ENCODE results near the gene BCDIN3D. TPM values are rescaled to one million over a fixed set of nuclear protein-coding genes. Genes with fewer than 3 reads are reported as not detected.

BCDIN3D gene
- total and polyA plus RNA-seq, 2 donors (not counting 3 experiments of a cell fraction or from before 2014, with no cell fraction given): 1.8 to 3.1 TPM

GRCh38 chr12:49865109-49865781 is 22.3 kb upstream of the BCDIN3D start:
- no peak overlapping the region for H2AFZ ChIP-seq (ENCODE audit: low read depth, low read length)
- DNase-seq (ENCODE audit: low read depth, low spot score): no peak
- intact Hi-C loops (cut with micrococcal nuclease) (loop anchor here (5.0 kb wide), 1 partner anchor 172 kb away; no protein-coding TSS in a partner anchor), dilution Hi-C loops (cut with MboI; ENCODE audit: extremely low pct_ligation_motif_present, low sequenced_read_pairs) (no loop called here)
- TF ChIP-seq FOS (IDR thresholded peaks at IDR 0.05; ENCODE audit: borderline replicate concordance, insufficient read depth, low read length) (no peak), POLR2A (IDR thresholded peaks at IDR 0.05; ENCODE audit: low read depth, low read length) (no peak), EZH2 (IDR thresholded peaks at IDR 0.05; ENCODE audit: borderline replicate concordance, low read depth, low read length, severe bottlenecking) (no peak), CTCF (IDR thresholded peaks at IDR 0.05; ENCODE audit: extremely low read depth in 1 of 2, insufficient read depth in 1 of 2, low read depth in 1 of 2, low read length in 2 of 2) (no peak), GATA2 (IDR thresholded peaks at IDR 0.05; ENCODE audit: insufficient read depth, insufficient read length, low read depth, low read length) (no peak), MYC (IDR thresholded peaks at IDR 0.05; ENCODE audit: low read depth, low read length) (no peak), MAX (IDR thresholded peaks at IDR 0.05; ENCODE audit: insufficient read depth, insufficient read length) (no peak)
- no peaks in the 10 kb centered on the region for H3K79me2 ChIP-seq (ENCODE audit: control insufficient read depth, insufficient read depth, low read length)
- H3K4me2 ChIP-seq (ENCODE audit: insufficient read depth, low read length): no peak overlapping the region
- CTCF ChIA-PET: interaction anchor here (0.6 to 7.9 kb wide), 14 partner anchors 14 to 205 kb away, joined by 3 to 183 read pairs (median 8); partner anchors contain the start of gene TMBIM6
- no peak overlapping the region for H3K9ac ChIP-seq (replicated peaks; ENCODE audit: extremely low read depth, insufficient read depth, low read length)
- POLR2A ChIA-PET: no interaction called here
- H4K20me1 ChIP-seq (replicated peaks; ENCODE audit: control insufficient read depth, extremely low read depth, insufficient read depth, low read length): no peaks in the 10 kb centered on the region
- H3K27me3 ChIP-seq (ENCODE audit: control insufficient read depth in 2 of 2, insufficient read depth in 2 of 2, low read length in 2 of 2): peaks cover 2 to 7% of the 10 kb centered on the region in 2 experiments
- BruUV-seq (replicated peaks): no TSS peak
- FAIRE-seq: no peak
- H3K36me3 ChIP-seq (ENCODE audit: control insufficient read depth in 2 of 2, extremely low read depth in 1 of 2, insufficient read depth in 2 of 2, low read length in 2 of 2): no peaks in the 10 kb centered on the region
- no peak overlapping the region for H3K27ac ChIP-seq (ENCODE audit: insufficient read depth, low read depth, low read length)
- H3K9me1 ChIP-seq (replicated peaks; ENCODE audit: control insufficient read depth, extremely low read depth, insufficient read depth, low read length): no peaks in the 10 kb centered on the region
- H3K4me3 ChIP-seq (replicated peaks in 1 of 3; ENCODE audit: insufficient read depth in 1 of 3, low read depth in 1 of 3, low read length in 3 of 3): no peak overlapping the region
- peaks cover 20% of the 10 kb centered on the region for H3K4me1 ChIP-seq (ENCODE audit: control insufficient read depth, extremely low read depth, insufficient read depth, low read length)
- no peaks in the 10 kb centered on the region for H3K9me3 ChIP-seq (replicated peaks; ENCODE audit: control insufficient read depth, insufficient read depth, low read length)
